AG10803 (cell line): ENCODE data around the gene SNX14.

Experiments
- DNase-seq: peaks from one replicate; pipeline ENCODE4 v3.0.0; 2010; ENCODE audit warnings: low read depth
- H3K4me3 ChIP-seq: 2 replicates; pipeline ENCODE4 v1.5.1; 2011; ENCODE audit warnings: mild to moderate bottlenecking, low read length, control low read depth
- CTCF ChIP-seq: conservative IDR thresholded peaks from 2 replicates; pipeline ENCODE4 v1.5.1; 2011; ENCODE audit warnings: mild to moderate bottlenecking, low read length, control low read depth, inconsistent platforms

SNX14 gene

GRCh38 chr6:85456782-85457181 lies 136.9 kb downstream of the SNX14 start:
- H3K4me3 ChIP-seq, result no peak overlapping the region
- TF ChIP-seq CTCF, result no peak
- DNase-seq, result no peak
